PC-9 (cell line): ENCODE measurements around the gene TRMU. TPM values are rescaled to one million over a fixed set of nuclear protein-coding genes. Genes with fewer than 3 reads are reported as not detected.

Experiments used
- BruUV-seq: library from RNA; stranded (reverse); fragments of 400-500 nt; replicated peaks from 2 replicates; lab custom pipeline; 2021; lab: Mats Ljungman, UMichigan
- CTCF ChIA-PET: fragments of 300-600 bp; sonication (Branson Sonifier 250); formaldehyde crosslinking; loops from one replicate; lab custom pipeline; 2022; ENCODE audit warnings: antibody characterized with exemption; lab: Charles Lee
- POLR2A ChIA-PET: fragments of 300-600 bp; sonication (Branson Sonifier 250); formaldehyde crosslinking; loops from one replicate; lab custom pipeline; 2022; ENCODE audit warnings: antibody characterized with exemption; ENCODE audit not compliant: unreplicated experiment; lab: Charles Lee
- DNase-seq, 2 experiments: peaks; one replicate each; pipeline versions ENCODE4 v3.0.0 to v3.0.0-alpha.2; 2015 to 2022; ENCODE audit warnings: mixed read lengths in 1 of 2
- H2AFZ ChIP-seq: fragments of 200-600 bp; sonication (generic); 2 replicates; pipeline ENCODE4 v1.8.1; 2017; ENCODE audit warnings: antibody characterized with exemption
- H3F3A ChIP-seq: fragments of 200-600 bp; sonication (generic); 2 replicates; pipeline ENCODE4 v1.8.1; 2017; ENCODE audit warnings: antibody characterized with exemption, mild to moderate bottlenecking, low read depth; ENCODE audit not compliant: insufficient read depth
- H3K27ac ChIP-seq: fragments of 200-600 bp; sonication (generic); 2 replicates; pipeline ENCODE4 v1.6.1; 2016; ENCODE audit warnings: mixed run types
- H3K27me3 ChIP-seq: fragments of 200-600 bp; sonication (generic); 2 replicates; pipeline ENCODE4 v1.6.1; 2016; ENCODE audit warnings: low read depth, mixed run types; ENCODE audit not compliant: insufficient read depth
- H3K36me3 ChIP-seq: fragments of 200-600 bp; sonication (generic); 2 replicates; pipeline ENCODE4 v1.6.1; 2016; ENCODE audit warnings: low read depth, mixed run types
- H3K4me1 ChIP-seq: fragments of 200-600 bp; sonication (generic); replicated peaks from 2 replicates; pipeline ENCODE4 v1.6.1; 2016; ENCODE audit warnings: mixed run types; ENCODE audit not compliant: insufficient read depth
- H3K4me2 ChIP-seq: fragments of 200-600 bp; sonication (generic); 2 replicates; pipeline ENCODE4 v1.6.1; 2017; ENCODE audit warnings: mixed run types
- H3K4me3 ChIP-seq: fragments of 200-600 bp; sonication (generic); 2 replicates; pipeline ENCODE4 v1.6.1; 2016; ENCODE audit warnings: mixed run types
- H3K79me2 ChIP-seq: fragments of 200-600 bp; sonication (generic); 2 replicates; pipeline ENCODE4 v1.6.1; 2017; ENCODE audit warnings: low read depth, mixed run types
- H3K9me2 ChIP-seq: fragments of 200-600 bp; sonication (generic); 2 replicates; pipeline ENCODE4 v1.8.1; 2017; ENCODE audit warnings: mild to moderate bottlenecking; ENCODE audit not compliant: insufficient read depth
- H3K9me3 ChIP-seq: fragments of 200-600 bp; sonication (generic); 2 replicates; pipeline ENCODE4 v1.8.1; 2016; ENCODE audit warnings: low read depth; ENCODE audit not compliant: insufficient read depth
- H4K20me1 ChIP-seq: fragments of 200-600 bp; sonication (generic); 2 replicates; pipeline ENCODE4 v1.8.1; 2017; ENCODE audit not compliant: insufficient read depth
- CTCF ChIP-seq: fragments of 200-600 bp; sonication (generic); conservative IDR thresholded peaks from 2 replicates; pipeline ENCODE4 v1.6.1; 2017; ENCODE audit warnings: mixed run types, antibody characterized with exemption, mild to moderate bottlenecking, moderate library complexity
- EZH2 ChIP-seq: fragments of 200-600 bp; sonication (generic); IDR thresholded peaks from 2 replicates; pipeline ENCODE4 v1.8.0; 2017; ENCODE audit warnings: antibody characterized with exemption, low read depth
- intact Hi-C: fragments of 100-400 bp; cut with micrococcal nuclease; formaldehyde crosslinking; loops from one replicate; pipeline ENCODE4 v1.10.0; 2022; ENCODE audit not compliant: unreplicated experiment
- total RNA-seq: library from RNA; stranded (reverse); gene quantifications from 2 replicates; pipeline ENCODE4 v1.2.3, GENCODE V29; 2021

TRMU gene
- total RNA-seq, 1 experiment from 2014 or later, result 58.2 TPM

DNA sequence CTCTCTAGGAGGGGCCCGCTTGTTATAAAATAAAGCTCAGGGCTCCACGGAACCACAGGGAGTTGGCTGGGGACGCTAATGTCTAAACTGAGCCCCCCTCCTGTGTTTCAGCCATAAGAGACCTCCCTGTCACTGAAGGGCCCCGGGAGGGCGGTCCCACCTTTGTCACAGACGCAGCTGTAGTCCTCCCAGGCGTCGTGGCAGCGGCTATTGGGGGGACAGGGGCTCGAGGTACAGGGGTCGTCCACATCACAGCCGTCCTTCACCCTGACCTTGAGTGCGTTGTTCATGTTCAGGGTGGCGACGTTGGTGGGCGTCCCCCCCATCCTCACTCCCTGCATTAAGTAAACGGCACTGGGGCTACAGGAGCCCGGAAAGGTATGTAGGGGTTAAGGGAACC, 62.0 kb downstream of the TRMU start:
- intact Hi-C loops, result no loop called here
- Histone ChIP-seq H3K9me3 (no peaks in the 10 kb centered on the region), H3K4me3 (no peak overlapping the region), H3K4me1 (no peaks in the 10 kb centered on the region), H3K27me3 (no peaks in the 10 kb centered on the region), H3K36me3 (no peaks in the 10 kb centered on the region), H3K27ac (no peak overlapping the region), H3K79me2 (no peaks in the 10 kb centered on the region), H3F3A (no peaks in the 10 kb centered on the region), H2AFZ (no peak overlapping the region), H4K20me1 (0 out of 2 replicates have a peak, but pooled peaks cover 3% of the 10 kb centered on the region), H3K4me2 (no peak overlapping the region), H3K9me2 (no peaks in the 10 kb centered on the region)
- DNase-seq, result no peak
- CTCF ChIA-PET, result no interaction called here
- TF ChIP-seq CTCF (no peak), EZH2 (no peak)
- BruUV-seq, result no TSS peak
- POLR2A ChIA-PET, result no interaction called here

GRCh38 chr22:46397951-46398350, 62.4 kb downstream of the TRMU start:
- intact Hi-C loops, result no loop called here
- H3K9me3 ChIP-seq, result no peaks in the 10 kb centered on the region
- H3K9me2 ChIP-seq, result no peaks in the 10 kb centered on the region
- TF ChIP-seq CTCF, result no peak
- TF ChIP-seq EZH2, result no peak
- H3F3A ChIP-seq, result no peaks in the 10 kb centered on the region; the same call in 1 of the 2 replicates
- 0 out of 2 replicates have a peak, but pooled peaks cover 3% of the 10 kb centered on the region for H4K20me1 ChIP-seq
- H3K4me1 ChIP-seq, result no peaks in the 10 kb centered on the region
- H3K27ac ChIP-seq, result no peak overlapping the region
- ChIA-PET POLR2A (no interaction called here), CTCF (no interaction called here)
- no peak for DNase-seq
- no peaks in the 10 kb centered on the region for H3K27me3 ChIP-seq
- H3K79me2 ChIP-seq, result no peaks in the 10 kb centered on the region
- H3K4me2 ChIP-seq, result no peak overlapping the region
- H3K4me3 ChIP-seq, result no peak overlapping the region
- no peak overlapping the region for H2AFZ ChIP-seq
- no TSS peak for BruUV-seq
- no peaks in the 10 kb centered on the region for H3K36me3 ChIP-seq

DNA sequence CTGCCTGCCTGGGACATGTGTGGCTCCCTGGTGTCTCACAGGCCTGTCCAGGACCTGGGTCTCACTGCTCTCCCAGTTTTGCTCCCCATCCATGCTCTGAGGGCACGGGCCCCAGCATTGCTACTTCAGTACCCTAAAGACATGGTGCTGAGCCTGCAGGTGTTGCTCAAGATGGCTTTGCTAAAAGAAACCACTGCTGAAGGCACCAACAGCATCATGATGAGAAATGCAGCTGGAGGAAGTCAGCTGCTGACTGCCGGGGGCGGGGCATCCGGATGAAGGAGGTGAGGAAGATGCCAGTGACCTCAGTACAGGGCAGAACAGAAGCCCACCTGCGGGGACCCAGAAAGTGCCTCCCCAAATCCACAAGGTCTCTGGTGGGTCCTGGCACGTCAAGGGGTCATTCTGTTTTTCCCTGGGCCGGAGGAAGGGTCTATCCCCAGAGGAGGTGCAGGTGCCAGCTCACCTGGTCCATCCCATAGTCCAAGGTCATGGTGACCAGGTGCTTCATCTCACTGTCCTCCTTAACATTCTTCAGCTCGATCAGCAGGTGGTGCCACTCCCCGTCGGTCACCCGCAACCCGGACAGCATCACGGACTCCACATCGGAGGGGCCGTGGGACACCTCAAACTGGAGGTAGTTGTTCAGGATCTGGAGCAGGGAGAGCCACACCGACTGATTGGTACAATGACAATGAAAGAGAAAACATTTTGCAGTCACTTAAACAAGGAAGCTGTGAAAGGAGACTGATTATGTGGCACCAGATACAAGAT, 63.9 kb downstream of the TRMU start:
- intact Hi-C loops, result no loop called here
- Histone ChIP-seq H3K4me3 (no peak overlapping the region), H3K4me1 (no peaks in the 10 kb centered on the region), H3K27ac (no peak overlapping the region), H3K27me3 (no peaks in the 10 kb centered on the region), H3K36me3 (no peaks in the 10 kb centered on the region), H4K20me1 (0 out of 2 replicates have a peak, but pooled peaks cover 3% of the 10 kb centered on the region), H2AFZ (no peak overlapping the region), H3K9me2 (no peaks in the 10 kb centered on the region), H3F3A (no peaks in the 10 kb centered on the region; the same call in 1 of the 2 replicates), H3K79me2 (no peaks in the 10 kb centered on the region), H3K9me3 (no peaks in the 10 kb centered on the region), H3K4me2 (no peak overlapping the region)
- TF ChIP-seq EZH2, result no peak
- no peak for TF ChIP-seq CTCF
- no TSS peak for BruUV-seq
- no peak for DNase-seq
- CTCF ChIA-PET, result no interaction called here
- POLR2A ChIA-PET, result no interaction called here
